Embryonic facial prominence (tissue), 1 donor: ENCODE measurements around the gene PARM1.
"Not testable (repeated sequence)": the region's sequence is repeated elsewhere in the genome, so short reads cannot be mapped to it uniquely, and the experiment has no call there.

ENCODE experiments used
- DNase-seq: peaks from one replicate; pipeline ENCODE4 v3.0.0-alpha.2; 2016; ENCODE audit errors: extremely low spot score

PARM1 gene

GRCh38 chr4:74983253-74983635, 50.3 kb downstream of the PARM1 start:
- DNase-seq, result no peak

GRCh38 chr4:74990276-74990875, 57.5 kb downstream of the PARM1 start:
- no peak for DNase-seq

- DNase-seq, result not testable (repeated sequence)
These were observed 61.5 kb downstream of the PARM1 start for GRCh38 chr4:74994436-74994835.

- DNase-seq, result no peak
These were observed 64.1 kb downstream of the PARM1 start for GRCh38 chr4:74996996-74997395.

GRCh38 chr4:74997948-74998729, 65.2 kb downstream of the PARM1 start:
- DNase-seq, result no peak

GRCh38 chr4:74999714-75000309, 66.9 kb downstream of the PARM1 start:
- no peak for DNase-seq

- DNase-seq, result no peak
These were observed 69.0 kb downstream of the PARM1 start for GRCh38 chr4:75001871-75002270.

GRCh38 chr4:75002381-75002780, 69.5 kb downstream of the PARM1 start:
- no peak for DNase-seq

GRCh38 chr4:75003979-75004378, 71.1 kb downstream of the PARM1 start:
- no peak for DNase-seq

GRCh38 chr4:75004755-75005668, 72.1 kb downstream of the PARM1 start:
- no peak for DNase-seq

GRCh38 chr4:75005727-75006126, 72.8 kb downstream of the PARM1 start:
- DNase-seq, result no peak

GRCh38 chr4:75007891-75008290, 75.0 kb downstream of the PARM1 start:
- no peak for DNase-seq

- DNase-seq, result no peak
These were observed 76.2 kb downstream of the PARM1 start for GRCh38 chr4:75009138-75009537.

GRCh38 chr4:75011131-75011795, 78.3 kb downstream of the PARM1 start:
- DNase-seq, result no peak

GRCh38 chr4:75015627-75016026, 82.7 kb downstream of the PARM1 start:
- DNase-seq, result no peak

- DNase-seq, result no peak
These were observed 83.6 kb downstream of the PARM1 start for GRCh38 chr4:75016472-75016871.

- DNase-seq, result no peak
These were observed 86.0 kb downstream of the PARM1 start for GRCh38 chr4:75018811-75019479.

- no peak for DNase-seq
These were observed 92.5 kb downstream of the PARM1 start for GRCh38 chr4:75025431-75025830.

- no peak for DNase-seq
These were observed 95.4 kb downstream of the PARM1 start for GRCh38 chr4:75028196-75028854.

GRCh38 chr4:75030028-75030427, 97.1 kb downstream of the PARM1 start:
- no peak for DNase-seq
